ENCODE data around the gene ABCD4.

DNA sequence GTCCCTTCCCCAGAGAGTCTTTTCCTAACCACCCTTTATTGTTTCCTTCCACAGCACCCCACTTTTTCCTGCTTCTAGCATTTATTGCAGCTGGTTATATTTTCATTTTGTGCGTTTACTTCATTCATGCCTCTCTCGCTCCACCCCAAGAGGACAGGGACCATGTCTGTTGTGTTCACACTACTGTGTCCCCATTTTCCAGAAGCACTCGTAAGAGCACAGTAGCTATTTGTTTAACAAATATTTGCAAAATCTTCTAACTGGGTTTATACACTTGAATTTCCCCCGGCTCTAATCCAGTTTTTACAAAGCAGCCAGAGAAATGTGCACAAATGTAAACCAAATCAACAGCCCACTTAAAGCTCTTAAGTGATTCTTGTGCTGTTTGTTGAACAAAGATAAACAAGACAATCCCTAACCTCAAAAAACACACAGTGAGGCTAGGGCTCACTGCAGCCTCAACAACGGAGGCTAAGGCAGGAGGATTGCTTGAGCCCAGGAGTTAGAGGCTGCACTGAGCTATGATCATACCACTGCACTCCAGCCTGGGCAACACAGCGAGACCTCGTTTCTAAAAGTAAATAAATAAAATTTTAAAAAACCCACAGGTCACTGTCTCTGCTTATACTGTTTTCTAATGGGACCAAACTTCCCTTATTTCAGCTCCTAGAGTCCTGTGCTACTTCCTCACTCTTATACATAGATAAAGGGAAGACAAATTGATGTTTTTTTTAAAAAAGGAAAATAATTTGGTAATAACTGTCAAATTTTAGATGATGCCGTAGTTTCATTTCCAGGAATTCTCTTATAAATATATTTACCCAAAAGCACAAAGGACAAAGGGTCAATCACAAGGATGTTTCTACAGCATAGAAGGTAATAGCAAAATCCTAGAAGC is 6.6 kb upstream of the ABCD4 start:
- TF ChIP-seq, protein P1, sequence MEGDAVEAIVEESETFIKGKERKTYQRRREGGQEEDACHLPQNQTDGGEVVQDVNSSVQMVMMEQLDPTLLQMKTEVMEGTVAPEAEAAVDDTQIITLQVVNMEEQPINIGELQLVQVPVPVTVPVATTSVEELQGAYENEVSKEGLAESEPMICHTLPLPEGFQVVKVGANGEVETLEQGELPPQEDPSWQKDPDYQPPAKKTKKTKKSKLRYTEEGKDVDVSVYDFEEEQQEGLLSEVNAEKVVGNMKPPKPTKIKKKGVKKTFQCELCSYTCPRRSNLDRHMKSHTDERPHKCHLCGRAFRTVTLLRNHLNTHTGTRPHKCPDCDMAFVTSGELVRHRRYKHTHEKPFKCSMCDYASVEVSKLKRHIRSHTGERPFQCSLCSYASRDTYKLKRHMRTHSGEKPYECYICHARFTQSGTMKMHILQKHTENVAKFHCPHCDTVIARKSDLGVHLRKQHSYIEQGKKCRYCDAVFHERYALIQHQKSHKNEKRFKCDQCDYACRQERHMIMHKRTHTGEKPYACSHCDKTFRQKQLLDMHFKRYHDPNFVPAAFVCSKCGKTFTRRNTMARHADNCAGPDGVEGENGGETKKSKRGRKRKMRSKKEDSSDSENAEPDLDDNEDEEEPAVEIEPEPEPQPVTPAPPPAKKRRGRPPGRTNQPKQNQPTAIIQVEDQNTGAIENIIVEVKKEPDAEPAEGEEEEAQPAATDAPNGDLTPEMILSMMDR (IDR thresholded peaks at IDR 0.05) = no peak
- TF ChIP-seq ZFX (IDR thresholded peaks at IDR 0.05; ENCODE audit: borderline replicate concordance) = no peak
